Stimulated activated CD4-positive, alpha-beta T cell treated with anti-CD3 and anti-CD28 coated beads, Interleukin-12 subunit alpha, Interleukin-12 subunit beta, amount 100 ng/mL, for 4 hours (primary cell): Measurements from ENCODE around the gene GRM5.
"Not testable (repeated sequence)": the region's sequence is repeated elsewhere in the genome, so short reads cannot be mapped to it uniquely, and the experiment has no call there.

Experiments used
- DNase-seq: peaks from one replicate; pipeline ENCODE4 v3.0.0-alpha.2; 2020

The GRM5 gene

GRCh38 chr11:89065651-89066201, at the start of gene GRM5:
GRM5 (minus strand) TSS chr11:89065982; CDS start chr11:89047872, 18,110 bp downstream.
- DNase-seq: not testable (repeated sequence)

GRCh38 chr11:89097956-89098355, 32.2 kb upstream of the GRM5 start:
- not testable (repeated sequence) for DNase-seq

GRCh38 chr11:89093806-89094205, 28.0 kb upstream of the GRM5 start:
- DNase-seq: not testable (repeated sequence)

GRCh38 chr11:89084951-89085350, 19.2 kb upstream of the GRM5 start:
- DNase-seq: not testable (repeated sequence)

GRCh38 chr11:89070911-89071310, 5.1 kb upstream of the GRM5 start:
- not testable (repeated sequence) for DNase-seq

- DNase-seq: no peak
Measured at GRCh38 chr11:89067264-89067663, 1.5 kb upstream of the GRM5 start.

GRCh38 chr11:89065066-89065465, 716 bp downstream of the GRM5 start:
- DNase-seq: no peak

GRCh38 chr11:89063481-89063951, 2.3 kb downstream of the GRM5 start:
- DNase-seq: not testable (repeated sequence)

- not testable (repeated sequence) for DNase-seq
Measured at GRCh38 chr11:89062771-89063298, 2.9 kb downstream of the GRM5 start.

- not testable (repeated sequence) for DNase-seq
Measured at GRCh38 chr11:89061839-89062238, 3.9 kb downstream of the GRM5 start.

GRCh38 chr11:89057406-89057805, 8.4 kb downstream of the GRM5 start:
- not testable (repeated sequence) for DNase-seq

GRCh38 chr11:89052220-89052619, 13.6 kb downstream of the GRM5 start:
- no peak for DNase-seq

GRCh38 chr11:89047159-89047558, 18.6 kb downstream of the GRM5 start:
- DNase-seq: not testable (repeated sequence)

- DNase-seq: not testable (repeated sequence)
Measured at GRCh38 chr11:89043861-89044588, 21.8 kb downstream of the GRM5 start.

GRCh38 chr11:89029671-89030070, 36.1 kb downstream of the GRM5 start:
- not testable (repeated sequence) for DNase-seq

GRCh38 chr11:89021339-89021738, 44.4 kb downstream of the GRM5 start:
- no peak for DNase-seq

- DNase-seq: not testable (repeated sequence)
Measured at GRCh38 chr11:89019827-89020547, 45.8 kb downstream of the GRM5 start.

- DNase-seq: no peak
Measured at GRCh38 chr11:89016214-89016613, 49.6 kb downstream of the GRM5 start.

GRCh38 chr11:89015614-89016013, 50.2 kb downstream of the GRM5 start:
- DNase-seq: no peak

- DNase-seq: not testable (repeated sequence)
Measured at GRCh38 chr11:89000852-89001251, 64.9 kb downstream of the GRM5 start.

GRCh38 chr11:88979641-88980040, 86.1 kb downstream of the GRM5 start:
- no peak for DNase-seq

- DNase-seq: not testable (repeated sequence)
Measured at GRCh38 chr11:88978992-88979391, 86.8 kb downstream of the GRM5 start.

GRCh38 chr11:88975441-88975840, 90.3 kb downstream of the GRM5 start:
- DNase-seq: not testable (repeated sequence)
